Measurements from ENCODE around the gene LIMS2.

DNA sequence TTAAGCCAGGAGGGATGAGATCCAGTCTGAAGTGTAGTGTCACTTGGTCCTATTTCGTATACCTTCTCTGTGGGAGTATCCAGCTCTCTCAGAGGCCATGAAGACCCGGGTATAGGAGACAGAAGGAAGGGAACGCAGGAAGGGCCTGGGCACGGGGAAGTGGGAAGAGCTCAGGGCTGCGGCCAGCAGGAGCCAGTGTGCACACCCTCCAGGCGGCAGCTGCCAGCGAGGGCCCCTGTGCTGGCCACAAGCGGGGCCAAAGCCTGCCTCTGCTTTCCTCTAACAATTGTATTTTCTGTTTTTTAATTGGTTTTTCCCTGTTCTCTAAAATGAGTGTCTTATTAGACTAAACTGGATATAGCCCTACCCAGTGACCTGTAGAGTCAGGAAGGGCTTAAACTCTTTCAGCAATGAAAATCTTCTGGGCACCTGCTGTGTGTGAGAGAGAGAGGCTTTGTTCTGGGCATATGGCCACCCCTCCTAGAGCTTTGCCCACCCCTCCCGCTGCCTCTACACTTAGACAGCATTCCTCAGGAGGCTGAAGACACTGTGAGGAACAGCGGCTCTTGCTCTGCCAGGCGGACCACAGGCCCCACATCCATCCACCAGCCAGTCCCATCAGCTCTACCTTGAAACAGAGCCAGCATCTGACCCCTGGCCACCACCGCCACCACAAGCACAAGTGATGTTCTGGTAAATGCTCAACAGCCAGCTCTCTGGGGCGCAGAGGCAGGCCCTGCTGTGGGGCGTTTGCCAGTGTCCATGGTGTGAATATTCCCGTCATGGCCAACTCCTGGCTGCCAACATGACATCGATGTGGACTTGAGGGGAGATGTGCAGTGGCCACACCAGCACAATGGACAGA lies 19.9 kb downstream of the LIMS2 start:
- TF ChIP-seq CTCF (IDR thresholded peaks at IDR 0.05 in 4 of 5, conservative IDR thresholded peaks at IDR 0.05 in 1 of 5): no peak
- TF ChIP-seq POLR2A (IDR thresholded peaks at IDR 0.05): no peak

Measured in gastrocnemius medialis (tissue), 4 donors.